ENCODE data around the gene MBOAT2. TPM values are rescaled to one million over a fixed set of nuclear protein-coding genes. Genes with fewer than 3 reads are reported as not detected.
"Not testable (repeated sequence)": the region's sequence is repeated elsewhere in the genome, so short reads cannot be mapped to it uniquely, and the experiment has no call there.

Gene MBOAT2
- total RNA-seq, 1 experiment from 2014 or later, result 16.8 TPM

DNA sequence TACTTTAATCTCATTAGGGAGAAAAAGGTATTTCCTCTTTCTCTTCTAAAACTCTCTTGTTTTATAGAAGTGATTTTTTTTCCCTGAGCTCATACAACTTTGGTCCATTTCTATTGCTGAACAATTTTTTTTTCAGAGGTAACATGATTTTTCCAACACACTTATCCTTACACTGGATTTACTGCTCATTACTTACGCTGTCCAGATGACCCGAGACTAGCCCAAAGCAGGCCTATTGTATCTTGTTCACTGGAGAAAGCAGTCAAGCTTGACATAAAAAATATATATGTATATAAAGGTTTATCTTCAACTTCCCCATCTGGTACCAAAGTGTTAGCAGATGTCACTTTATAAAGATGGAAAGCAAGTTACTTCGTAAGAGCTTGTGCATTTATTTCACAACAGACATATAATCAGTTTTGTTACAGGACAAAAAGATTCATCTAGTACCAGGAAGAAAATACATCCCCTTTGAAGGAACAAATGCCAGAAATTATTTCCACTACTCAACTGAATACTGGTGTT lies 95.7 kb downstream of the MBOAT2 start:
- DNase-seq (ENCODE audit: low read depth, low spot score), result no peak
- Histone ChIP-seq H2AFZ (ENCODE audit: low read depth, low read length, poor library complexity, severe bottlenecking) (no peak overlapping the region), H3K27me3 (ENCODE audit: insufficient read depth, low read length) (no peaks in the 10 kb centered on the region), H3K9me3 (ENCODE audit: control insufficient read depth in 1 of 2, insufficient read depth in 1 of 2, low read depth in 1 of 2, low read length in 2 of 2) (peaks cover 0 to 5% of the 10 kb centered on the region in 2 experiments; a peak in 1 of 4 replicates), H3K4me3 (replicated peaks in 1 of 2; ENCODE audit: low read depth in 1 of 2, low read length in 2 of 2) (no peak overlapping the region), H3K36me3 (ENCODE audit: control insufficient read depth in 1 of 2, insufficient read depth in 2 of 2, low read length in 2 of 2) (no peaks in the 10 kb centered on the region), H4K20me1 (ENCODE audit: insufficient read depth) (no peaks in the 10 kb centered on the region), H3K9me2 (ENCODE audit: insufficient read depth) (no peaks in the 10 kb centered on the region), H3K27ac (ENCODE audit: low read depth, low read length) (no peak overlapping the region), H3K79me2 (ENCODE audit: insufficient read depth, low read length) (no peaks in the 10 kb centered on the region), H3K4me2 (ENCODE audit: low read length) (no peak overlapping the region), H3K9ac (ENCODE audit: low read length) (no peak overlapping the region), H3K4me1 (ENCODE audit: control insufficient read depth in 1 of 2, insufficient read depth in 2 of 2, low read length in 2 of 2) (peaks cover 0 to 7% of the 10 kb centered on the region in 2 experiments; a peak in 2 of 4 replicates)
- TF ChIP-seq EGR1 (IDR thresholded peaks at IDR 0.05; ENCODE audit: low read depth), result no peak
- no peak for TF ChIP-seq EZH2 (IDR thresholded peaks at IDR 0.05)
- TF ChIP-seq JUND (IDR thresholded peaks at IDR 0.05), result no peak
- TF ChIP-seq RAD21 (IDR thresholded peaks at IDR 0.05; ENCODE audit: low read depth), result no peak
- no peak for TF ChIP-seq CTCF (IDR thresholded peaks at IDR 0.05 in 2 of 3, conservative IDR thresholded peaks at IDR 0.05 in 1 of 3; ENCODE audit: borderline replicate concordance in 1 of 3, insufficient read depth in 1 of 3, low read depth in 2 of 3, low read length in 2 of 3)
- TF ChIP-seq YY1 (IDR thresholded peaks at IDR 0.05; ENCODE audit: extremely low read depth, insufficient replicate concordance, low read depth, low read length), result no peak
- TF ChIP-seq ZFX (IDR thresholded peaks at IDR 0.05), result no peak
- TF ChIP-seq REST (IDR thresholded peaks at IDR 0.05; ENCODE audit: low read depth), result no peak
- TF ChIP-seq CBX3 (IDR thresholded peaks at IDR 0.05; ENCODE audit: low read depth), result no peak
- TF ChIP-seq POLR2AphosphoS5 (IDR thresholded peaks at IDR 0.05; ENCODE audit: low read depth, low read length), result no peak
- ChIA-PET RAD21 (ENCODE audit: low non-redundant PET in 1 of 2, low total read pairs in 2 of 2, uncharacterized antibody in 2 of 2, unreplicated experiment in 2 of 2) (no interaction called here), CTCF (no interaction called here), POLR2A (no interaction called here)
- BruUV-seq (replicated peaks), result no TSS peak
- no peak for ATAC-seq
- intact Hi-C loops (cut with micrococcal nuclease), result no loop called here

DNA sequence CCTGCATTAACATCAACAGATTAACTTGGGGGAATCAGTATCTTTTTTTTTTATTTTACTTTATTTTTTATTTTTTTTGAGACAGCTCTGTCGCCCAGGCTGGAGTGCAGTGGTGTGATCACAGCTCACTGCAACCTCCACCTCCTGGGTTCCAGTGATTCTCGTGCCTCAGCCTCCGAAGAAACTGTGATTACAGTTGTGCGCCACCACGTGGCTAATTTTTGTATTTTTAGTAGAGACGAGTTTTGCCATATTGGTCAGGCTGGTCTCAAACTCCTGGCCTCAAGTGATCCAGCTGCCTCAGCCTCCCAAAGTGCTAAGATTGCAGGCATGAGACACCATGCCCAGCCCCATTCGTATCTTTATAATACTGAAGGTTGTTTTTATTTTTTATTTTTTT lies 99.6 kb downstream of the MBOAT2 start:
- H3K36me3 ChIP-seq (ENCODE audit: control insufficient read depth in 1 of 2, insufficient read depth in 2 of 2, low read length in 2 of 2); BruUV-seq (replicated peaks); H3K4me3 ChIP-seq (replicated peaks in 1 of 2; ENCODE audit: low read depth in 1 of 2, low read length in 2 of 2); H3K4me1 ChIP-seq (ENCODE audit: control insufficient read depth in 1 of 2, insufficient read depth in 2 of 2, low read length in 2 of 2); H3K79me2 ChIP-seq (ENCODE audit: insufficient read depth, low read length); ATAC-seq; H3K9ac ChIP-seq (ENCODE audit: low read length); H3K9me3 ChIP-seq (ENCODE audit: control insufficient read depth in 1 of 2, insufficient read depth in 1 of 2, low read depth in 1 of 2, low read length in 2 of 2); H3K27ac ChIP-seq (ENCODE audit: low read depth, low read length); RAD21 ChIA-PET (ENCODE audit: low non-redundant PET in 1 of 2, low total read pairs in 2 of 2, uncharacterized antibody in 2 of 2, unreplicated experiment in 2 of 2); H3K4me2 ChIP-seq (ENCODE audit: low read length); H2AFZ ChIP-seq (ENCODE audit: low read depth, low read length, poor library complexity, severe bottlenecking); intact Hi-C loops (cut with micrococcal nuclease); POLR2A ChIA-PET; DNase-seq (ENCODE audit: low read depth, low spot score); H3K9me2 ChIP-seq (ENCODE audit: insufficient read depth); H3K27me3 ChIP-seq (ENCODE audit: insufficient read depth, low read length); H4K20me1 ChIP-seq (ENCODE audit: insufficient read depth); CTCF ChIA-PET: not testable (repeated sequence)

All from HCT116 (cell line).